Ectodermal cell (in vitro differentiated cells): ENCODE measurements around the gene HIRIP3.

Experiments used
- H3K27ac ChIP-seq: 2 replicates; pipeline ENCODE4 v1.7.0; 2013; ENCODE audit warnings: mild to moderate bottlenecking, low read depth, low read length; ENCODE audit not compliant: insufficient read depth, poor library complexity, severe bottlenecking
- H3K27me3 ChIP-seq: 2 replicates; pipeline ENCODE4 v1.7.0; 2013; ENCODE audit warnings: mild to moderate bottlenecking, low read length; ENCODE audit not compliant: insufficient read depth, control insufficient read depth, poor library complexity, severe bottlenecking
- H3K36me3 ChIP-seq: one replicate; pipeline ENCODE4 v1.7.0; 2013; ENCODE audit warnings: low read length; ENCODE audit not compliant: control insufficient read depth, insufficient read depth
- H3K4me1 ChIP-seq: one replicate; pipeline ENCODE4 v1.7.0; 2013; ENCODE audit warnings: low read length; ENCODE audit not compliant: control insufficient read depth, insufficient read depth
- H3K4me3 ChIP-seq: 2 replicates; pipeline ENCODE4 v1.7.0; 2013; ENCODE audit warnings: low read depth, low read length, control low read depth; ENCODE audit not compliant: insufficient read depth
- H3K9me3 ChIP-seq: 2 replicates; pipeline ENCODE4 v1.7.0; 2013; ENCODE audit warnings: mild to moderate bottlenecking, low read length, moderate library complexity; ENCODE audit not compliant: control insufficient read depth
- WGBS, 2 experiments: methylation state at CpG; one replicate each; pipeline ENCODE4 v1.1.7; 2013; ENCODE audit warnings: missing lambda C conversion rate in 2 of 2; 5-methylcytosine and 5-hydroxymethylcytosine counted together

Gene HIRIP3

GRCh38 chr16:30006659-30007377 is 11.4 kb upstream of the HIRIP3 start:
- no peaks in the 10 kb centered on the region for H3K36me3 ChIP-seq
- WGBS, 2 experiments, result 92% methylated on average over 34 of the region's 34 CpGs
- no peak overlapping the region for H3K4me3 ChIP-seq
- peaks cover 13% of the 10 kb centered on the region for H3K4me1 ChIP-seq
- H3K27ac ChIP-seq, result no peak overlapping the region
- peaks cover 27% of the 10 kb centered on the region for H3K27me3 ChIP-seq
- no peaks in the 10 kb centered on the region for H3K9me3 ChIP-seq

DNA sequence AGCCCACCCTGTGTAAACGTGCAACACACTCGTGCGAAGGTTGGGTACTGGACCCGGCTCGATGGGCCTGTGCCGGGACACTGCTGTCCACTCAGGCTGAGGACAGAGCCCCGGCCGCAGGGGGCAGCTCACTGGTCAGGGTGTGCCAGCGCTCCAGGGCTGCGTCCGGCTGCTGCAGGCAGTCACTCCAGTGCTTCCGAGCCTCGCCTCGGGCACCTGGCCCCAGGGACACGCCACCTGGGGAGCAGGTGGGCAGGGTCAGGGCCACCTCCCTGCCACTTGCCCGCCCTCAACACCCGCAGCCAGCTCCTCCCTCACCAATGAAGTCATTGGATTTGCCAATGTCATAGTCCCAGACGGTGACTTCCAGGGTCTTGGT is 10.7 kb upstream of the HIRIP3 start:
- Histone ChIP-seq H3K27me3 (peaks cover 20% of the 10 kb centered on the region), H3K4me1 (peaks cover 13% of the 10 kb centered on the region), H3K9me3 (no peaks in the 10 kb centered on the region), H3K27ac (no peak overlapping the region), H3K36me3 (no peaks in the 10 kb centered on the region), H3K4me3 (no peak overlapping the region)
- WGBS, 2 experiments, result 94 to 95% methylated on average over 18 of the region's 18 CpGs

GRCh38 chr16:30005341-30006094 is 10.1 kb upstream of the HIRIP3 start:
- H3K27ac ChIP-seq, result no peak overlapping the region
- whole genome bisulfite sequencing, 2 experiments, result 80 to 85% methylated on average over 35 of the region's 35 CpGs
- H3K27me3 ChIP-seq, result peaks cover 14% of the 10 kb centered on the region
- H3K4me1 ChIP-seq, result peaks cover 13% of the 10 kb centered on the region
- H3K4me3 ChIP-seq, result no peak overlapping the region
- no peaks in the 10 kb centered on the region for H3K36me3 ChIP-seq
- H3K9me3 ChIP-seq, result no peaks in the 10 kb centered on the region

DNA sequence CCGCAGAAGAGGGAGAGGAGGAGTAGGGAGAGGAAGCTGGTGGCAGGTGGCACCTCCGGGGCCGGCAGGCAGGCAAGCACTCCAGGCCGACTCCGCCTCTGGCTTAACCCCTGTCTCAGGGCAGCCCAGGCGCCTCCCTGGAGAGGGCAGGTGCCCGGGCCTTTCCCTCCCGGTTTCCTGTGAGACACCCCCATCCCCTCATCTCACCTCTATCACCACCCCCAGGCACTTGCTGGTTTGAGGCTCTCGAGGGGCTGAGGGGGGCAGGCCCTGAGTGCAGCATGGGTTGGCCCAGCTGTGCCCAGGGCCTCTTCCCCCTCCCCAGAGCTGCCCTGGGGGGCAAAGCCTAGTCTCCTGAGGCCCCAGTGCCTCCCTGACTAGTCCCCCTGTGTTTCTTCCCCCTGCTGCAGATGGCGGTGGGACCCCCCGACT is 9.4 kb upstream of the HIRIP3 start:
- peaks cover 7% of the 10 kb centered on the region for H3K27me3 ChIP-seq
- H3K27ac ChIP-seq, result no peak overlapping the region
- 80% methylated on average over 11 of the region's 11 CpGs for WGBS, 2 experiments
- H3K4me3 ChIP-seq, result no peak overlapping the region
- no peaks in the 10 kb centered on the region for H3K36me3 ChIP-seq
- H3K4me1 ChIP-seq, result peaks cover 6% of the 10 kb centered on the region
- H3K9me3 ChIP-seq, result no peaks in the 10 kb centered on the region

GRCh38 chr16:30004424-30004776 is 9.0 kb upstream of the HIRIP3 start:
- Histone ChIP-seq H3K4me1 (peaks cover 2% of the 10 kb centered on the region), H3K27ac (no peak overlapping the region), H3K9me3 (no peaks in the 10 kb centered on the region), H3K4me3 (no peak overlapping the region), H3K36me3 (no peaks in the 10 kb centered on the region), H3K27me3 (peaks cover 3% of the 10 kb centered on the region)
- WGBS, 2 experiments, result 91 to 92% methylated on average over 19 of the region's 19 CpGs

GRCh38 chr16:30003670-30004423 is 8.4 kb upstream of the HIRIP3 start:
- Histone ChIP-seq H3K36me3 (no peaks in the 10 kb centered on the region), H3K27ac (no peak overlapping the region), H3K4me3 (no peak overlapping the region), H3K9me3 (no peaks in the 10 kb centered on the region), H3K27me3 (no peaks in the 10 kb centered on the region), H3K4me1 (no peaks in the 10 kb centered on the region)
- WGBS, 2 experiments, result 90 to 92% methylated on average over 17 of the region's 17 CpGs

DNA sequence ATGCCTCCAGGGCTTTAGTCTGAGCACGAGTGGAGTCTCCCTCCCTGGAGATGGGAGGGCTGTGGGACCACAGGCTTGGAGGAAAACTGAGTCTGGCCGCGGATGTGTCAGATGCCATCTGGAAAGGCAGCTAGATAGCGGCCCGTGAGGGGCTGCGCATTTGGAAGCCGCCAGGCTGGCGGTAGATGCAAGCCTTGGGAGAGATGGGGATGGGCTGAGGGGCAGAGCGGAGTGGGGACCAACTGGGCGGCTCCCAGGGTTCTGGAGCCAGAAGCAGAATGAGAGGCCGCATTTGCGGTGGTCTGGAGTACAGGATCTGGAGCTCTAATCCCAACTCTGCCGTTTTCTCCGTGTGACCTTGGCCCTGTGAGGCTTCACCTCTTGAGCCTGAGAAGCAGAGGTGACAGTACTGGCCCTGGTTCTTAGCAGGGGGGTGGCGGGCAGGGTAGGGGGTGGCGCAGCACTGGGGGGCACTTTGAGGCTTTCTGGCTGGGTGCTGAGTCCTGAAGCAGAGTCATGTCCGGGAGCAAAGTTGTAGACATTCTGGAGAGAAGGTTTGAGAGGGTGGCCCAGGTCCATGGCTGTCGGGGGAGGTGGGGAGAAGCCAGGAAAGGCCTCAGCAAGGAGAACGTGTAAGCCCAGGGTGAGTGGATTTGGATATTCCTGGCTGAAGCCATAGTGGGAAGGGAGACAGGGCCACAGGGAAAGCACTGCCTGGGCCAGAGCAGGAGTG is 7.4 kb upstream of the HIRIP3 start:
- no peaks in the 10 kb centered on the region for H3K9me3 ChIP-seq
- H3K4me3 ChIP-seq, result no peak overlapping the region
- no peaks in the 10 kb centered on the region for H3K27me3 ChIP-seq
- no peaks in the 10 kb centered on the region for H3K36me3 ChIP-seq
- no peaks in the 10 kb centered on the region for H3K4me1 ChIP-seq
- H3K27ac ChIP-seq, result no peak overlapping the region
- WGBS, 2 experiments, result 92% methylated on average over 19 of the region's 19 CpGs

DNA sequence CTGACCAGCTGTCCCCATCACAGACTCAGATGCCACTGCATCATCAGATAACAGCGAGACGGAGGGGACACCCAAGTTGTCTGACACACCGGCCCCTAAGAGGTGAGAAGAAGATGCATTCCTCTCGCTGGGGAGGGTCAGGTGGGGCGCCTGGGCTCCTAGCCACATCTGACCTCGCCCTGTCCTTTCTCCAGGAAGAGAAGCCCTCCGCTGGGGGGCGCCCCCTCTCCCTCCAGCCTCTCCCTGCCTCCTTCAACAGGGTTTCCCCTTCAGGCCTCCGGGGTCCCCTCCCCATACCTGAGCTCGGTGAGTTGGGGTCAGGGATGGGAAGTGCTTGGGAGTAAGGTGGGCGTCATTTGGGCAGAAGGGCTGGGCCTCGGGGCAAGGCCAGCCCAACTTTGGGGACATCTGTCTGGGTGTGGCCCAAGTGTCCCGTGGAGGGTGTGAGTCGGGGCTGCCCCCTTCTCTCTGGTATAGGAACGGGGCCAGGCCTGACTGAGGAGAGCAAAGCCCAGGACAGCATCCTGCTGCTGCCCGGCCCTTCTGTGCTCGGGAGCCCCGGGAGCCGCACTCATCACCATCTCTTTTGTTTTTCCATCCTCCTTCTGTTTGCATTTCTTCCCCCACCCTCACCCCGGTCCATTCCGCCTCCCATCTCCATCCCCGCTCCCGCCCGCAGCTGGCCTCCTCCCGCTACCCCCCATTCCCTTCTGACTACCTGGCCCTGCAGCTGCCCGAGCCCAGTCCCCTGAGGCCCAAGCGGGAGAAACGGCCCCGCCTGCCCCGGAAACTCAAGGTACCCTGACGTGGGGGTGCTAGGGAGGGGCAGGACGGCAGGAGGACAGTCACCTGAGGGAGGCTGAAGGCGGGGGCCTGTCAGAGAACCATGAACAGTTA is 5.6 kb upstream of the HIRIP3 start:
- no peaks in the 10 kb centered on the region for H3K36me3 ChIP-seq
- 75% methylated on average over 33 of the region's 33 CpGs for WGBS, 2 experiments

GRCh38 chr16:29999605-30000004 is 4.2 kb upstream of the HIRIP3 start:
- no peaks in the 10 kb centered on the region for H3K36me3 ChIP-seq

More for the DNA sequence above, 5.6 kb upstream of the HIRIP3 start:
- Histone ChIP-seq H3K4me1 (peaks cover 4% of the 10 kb centered on the region), H3K9me3 (no peaks in the 10 kb centered on the region), H3K4me3 (no peak overlapping the region), H3K27me3 (no peaks in the 10 kb centered on the region), H3K27ac (no peak overlapping the region)

More at GRCh38 chr16:29999605-30000004, 4.2 kb upstream of the HIRIP3 start:
- no peaks in the 10 kb centered on the region for H3K27me3 ChIP-seq
- no peaks in the 10 kb centered on the region for H3K9me3 ChIP-seq
- no peak overlapping the region for H3K27ac ChIP-seq
- peaks cover 6% of the 10 kb centered on the region for H3K4me1 ChIP-seq
- no peak overlapping the region for H3K4me3 ChIP-seq
- WGBS, 2 experiments, result 93 to 95% methylated on average over 6 of the region's 6 CpGs
